Activated CD4-positive, alpha-beta T cell treated with anti-CD3 and anti-CD28 coated beads for 36 hours (primary cell): ENCODE results near the gene CORT. TPM values are rescaled to one million over a fixed set of nuclear protein-coding genes. Genes with fewer than 3 reads are reported as not detected.

Source experiments
- ATAC-seq: fragments of 200-7000 bp; cut with Tn5 transposase; one replicate; pipeline ENCODE4 v1.10.0; 2021; ENCODE audit warnings: mild to moderate bottlenecking, moderate library complexity
- CTCF ChIA-PET: fragments of 350-600 bp; sonication (Branson Sonifier 250); formaldehyde crosslinking; loops from one replicate; lab custom pipeline; 2021; ENCODE audit warnings: antibody characterized with exemption; lab: Charles Lee
- POLR2A ChIA-PET: fragments of 350-600 bp; sonication (Branson Sonifier 250); formaldehyde crosslinking; loops from one replicate; lab custom pipeline; 2021; ENCODE audit warnings: antibody characterized with exemption, inconsistent platforms; lab: Charles Lee
- DNase-seq: peaks from one replicate; pipeline ENCODE4 v3.0.0-alpha.2; 2020
- H3K27ac Mint-ChIP-seq: one replicate; pipeline ENCODE4 v1.8.0; 2021; ENCODE audit warnings: mixed read lengths
- H3K27me3 Mint-ChIP-seq: one replicate; pipeline ENCODE4 v1.8.0; 2021; ENCODE audit warnings: mixed read lengths
- H3K36me3 Mint-ChIP-seq: one replicate; pipeline ENCODE4 v1.8.0; 2021; ENCODE audit warnings: low read depth, mixed read lengths
- H3K4me1 Mint-ChIP-seq: one replicate; pipeline ENCODE4 v1.8.0; 2021; ENCODE audit warnings: mixed read lengths
- H3K4me3 Mint-ChIP-seq: one replicate; pipeline ENCODE4 v1.8.0; 2021; ENCODE audit warnings: mild to moderate bottlenecking, moderate library complexity, mixed read lengths
- H3K9me3 Mint-ChIP-seq: one replicate; pipeline ENCODE4 v1.8.0; 2021; ENCODE audit warnings: low read depth, mixed read lengths
- intact Hi-C, 2 experiments: fragments of 100-400 bp; cut with DNase I in 1 of 2; cut with micrococcal nuclease in 1 of 2; formaldehyde crosslinking; loops; one replicate each; pipeline versions ENCODE4 v1.14.2 to v1.15.1; 2022 to 2024; cut with DNase I, micrococcal nuclease
- total RNA-seq, 2 experiments: library from RNA; stranded (reverse); gene quantifications; one replicate each; pipeline ENCODE4 v1.2.3, GENCODE V29; 2021

The CORT gene
- total RNA-seq, 2 experiments from 2014 or later, result 0.16 TPM; not detected in 1

- H3K27me3 Mint-ChIP-seq, result no peaks in the 10 kb centered on the region
- CTCF ChIA-PET, result interaction anchor here (0.8 kb wide), 1 partner anchor 403 kb away, joined by 3 read pairs; no protein-coding TSS in a partner anchor
- no peaks in the 10 kb centered on the region for H3K36me3 Mint-ChIP-seq
- POLR2A ChIA-PET, result no interaction called here
- peaks cover 40% of the 10 kb centered on the region for H3K4me1 Mint-ChIP-seq
- peak within 1 kb of the TSS; percentile 99 for H3K4me3 Mint-ChIP-seq
- peak within 1 kb of the TSS; percentile 91 for H3K27ac Mint-ChIP-seq
- DNase-seq (peak; percentile 95), ATAC-seq (peak; percentile 87)
- intact Hi-C loops, result loop anchor here (1.0 to 10.0 kb wide), 10 partner anchors 20 to 1330 kb away; partner anchors contain the start of genes CLCN6 (in 1 of the 2), KIF1B (in 1 of the 2), MTHFR (in 1 of the 2) and MTOR (in 1 of the 2)
- no peaks in the 10 kb centered on the region for H3K9me3 Mint-ChIP-seq
Measured at GRCh38 chr1:10474613-10475507, 25.0 kb downstream of the CORT start, which contains the start of gene PEX14. Gene PEX14 (plus strand): TSS chr1:10474950. CDS start chr1:10474967, 17 bp downstream.

- peak; percentile 0 for ATAC-seq
- Mint-ChIP-seq H3K9me3 (no peaks in the 10 kb centered on the region), H3K36me3 (no peaks in the 10 kb centered on the region), H3K4me1 (peaks cover 40% of the 10 kb centered on the region), H3K27me3 (no peaks in the 10 kb centered on the region), H3K27ac (peak overlapping the region; percentile 90), H3K4me3 (peak overlapping the region; percentile 99)
- intact Hi-C loops, result loop anchor here (2.0 to 10.0 kb wide), 4 partner anchors 19 to 1329 kb away; partner anchors contain the start of genes CLCN6 (in 1 of the 2), MTHFR (in 1 of the 2), MTOR (in 1 of the 2) and PGD (in 1 of the 2)
- CTCF ChIA-PET, result interaction anchor here (0.8 kb wide), 1 partner anchor 403 kb away, joined by 3 read pairs; no protein-coding TSS in a partner anchor
- DNase-seq, result no peak
- POLR2A ChIA-PET, result no interaction called here
Measured at GRCh38 chr1:10475510-10475909, 25.7 kb downstream of the CORT start.

- no peak overlapping the region for H3K27ac Mint-ChIP-seq
Measured at GRCh38 chr1:10479296-10479695, 29.5 kb downstream of the CORT start.

GRCh38 chr1:10480614-10481013 is 30.8 kb downstream of the CORT start:
- CTCF ChIA-PET, result no interaction called here
- H3K9me3 Mint-ChIP-seq, result no peaks in the 10 kb centered on the region
- H3K36me3 Mint-ChIP-seq, result peaks cover 3% of the 10 kb centered on the region
- ATAC-seq, result no peak
- DNase-seq, result no peak
- intact Hi-C loops, result no loop called here
- H3K27ac Mint-ChIP-seq, result no peak overlapping the region
- peaks cover 21% of the 10 kb centered on the region for H3K4me1 Mint-ChIP-seq
- H3K27me3 Mint-ChIP-seq, result no peaks in the 10 kb centered on the region
- no peak overlapping the region for H3K4me3 Mint-ChIP-seq
- POLR2A ChIA-PET, result no interaction called here

More at GRCh38 chr1:10479296-10479695, 29.5 kb downstream of the CORT start:
- Mint-ChIP-seq H3K9me3 (no peaks in the 10 kb centered on the region), H3K27me3 (no peaks in the 10 kb centered on the region), H3K4me1 (peaks cover 25% of the 10 kb centered on the region), H3K4me3 (no peak overlapping the region), H3K36me3 (no peaks in the 10 kb centered on the region)
- intact Hi-C loops, result loop anchor here (10.0 kb wide), 2 partner anchors 84 to 1326 kb away; partner anchors contain the start of genes CLCN6 (in 1 of the 2), MTHFR (in 1 of the 2) and PGD (in 1 of the 2)
- POLR2A ChIA-PET, result no interaction called here
- ATAC-seq (no peak), DNase-seq (no peak)
- CTCF ChIA-PET, result interaction anchor here (2.3 kb wide), 1 partner anchor 16 kb away, joined by 17 read pairs; no protein-coding TSS in a partner anchor

DNA sequence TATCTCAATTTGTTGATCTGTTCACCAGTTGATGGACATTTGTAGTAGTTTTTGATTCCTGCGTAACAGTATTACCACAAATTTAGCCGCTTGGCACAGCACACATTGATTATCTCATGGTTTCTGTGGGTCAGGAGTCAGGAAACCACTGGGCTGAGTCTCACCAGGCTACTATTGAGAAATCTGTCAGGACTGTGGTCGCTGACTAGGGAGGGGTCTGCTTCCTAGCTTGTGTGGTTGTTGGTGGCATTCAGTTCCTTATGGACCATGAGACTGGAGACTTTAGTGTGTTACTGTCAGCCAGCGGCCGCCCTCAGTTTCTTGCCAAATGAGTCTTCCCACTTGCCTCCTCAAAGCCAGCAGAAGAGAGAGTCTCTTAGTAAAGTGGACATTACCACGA is 34.7 kb downstream of the CORT start:
- DNase-seq, result no peak
- CTCF ChIA-PET, result interaction anchor here (3.4 kb wide), 1 partner anchor 10 kb away, joined by 26 read pairs; no protein-coding TSS in a partner anchor
- Mint-ChIP-seq H3K36me3 (peaks cover 7% of the 10 kb centered on the region), H3K27ac (no peak overlapping the region), H3K9me3 (no peaks in the 10 kb centered on the region), H3K4me3 (no peak overlapping the region), H3K27me3 (no peaks in the 10 kb centered on the region), H3K4me1 (peaks cover 6% of the 10 kb centered on the region)
- no peak for ATAC-seq
- intact Hi-C loops, result no loop called here
- POLR2A ChIA-PET, result no interaction called here

DNA sequence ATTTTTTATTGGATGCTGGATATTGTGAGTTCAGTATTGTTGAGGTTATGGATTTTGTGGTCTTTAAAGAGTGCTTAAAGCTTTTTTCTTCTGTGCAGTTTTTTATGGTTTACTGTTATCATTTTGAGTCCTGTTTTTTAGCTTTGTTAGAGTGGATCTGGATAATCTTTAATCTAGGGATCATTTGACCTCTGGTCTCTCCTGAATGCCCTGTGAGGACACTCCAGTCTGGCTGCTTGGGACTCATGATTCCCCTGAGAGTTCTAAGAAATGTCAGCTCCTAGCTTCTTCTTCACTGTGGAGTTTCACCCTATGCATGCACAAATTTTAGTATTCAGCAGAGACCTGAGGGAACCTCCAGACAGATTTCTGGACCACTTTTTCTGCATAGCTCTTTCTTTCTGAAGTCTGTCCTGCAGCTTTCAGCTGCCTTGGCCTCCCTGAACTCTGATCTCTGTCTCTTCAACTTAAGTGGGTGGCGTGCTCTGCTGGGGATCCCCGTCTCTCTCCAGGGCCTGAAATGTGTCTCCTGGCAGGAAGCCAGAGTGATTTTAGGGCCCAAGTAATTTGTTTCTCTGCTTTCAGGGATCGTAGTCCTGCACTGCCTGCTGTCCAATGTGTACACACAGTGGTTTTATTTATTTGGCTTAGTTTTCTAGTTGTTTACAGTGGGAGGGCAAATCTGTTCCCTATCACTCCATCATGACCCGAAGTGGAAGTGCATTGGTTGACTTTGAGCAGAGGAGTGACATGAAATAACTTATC is 39.6 kb downstream of the CORT start:
- ChIA-PET POLR2A (no interaction called here), CTCF (interaction anchor here (0.7 to 0.9 kb wide), 3 partner anchors 18 to 61 kb away, joined by 3 to 4 read pairs (median 4); no protein-coding TSS in a partner anchor)
- intact Hi-C loops, result no loop called here
- DNase-seq, result peak; percentile 34
- Mint-ChIP-seq H3K4me1 (peaks cover 14% of the 10 kb centered on the region), H3K36me3 (peaks cover 12% of the 10 kb centered on the region), H3K4me3 (no peak overlapping the region), H3K9me3 (no peaks in the 10 kb centered on the region), H3K27ac (no peak overlapping the region), H3K27me3 (no peaks in the 10 kb centered on the region)
- peak; percentile 55 for ATAC-seq

GRCh38 chr1:10490286-10490970 is 40.6 kb downstream of the CORT start:
- CTCF ChIA-PET, result interaction anchor here (0.9 kb wide), 1 partner anchor 62 kb away, joined by 4 read pairs; no protein-coding TSS in a partner anchor
- H3K27ac Mint-ChIP-seq, result no peak overlapping the region

GRCh38 chr1:10494418-10494753 is 44.6 kb downstream of the CORT start:
- ATAC-seq, result no peak
- ChIA-PET CTCF (interaction anchor here (0.6 to 6.5 kb wide), 28 partner anchors 9 to 815 kb away, joined by 3 to 133 read pairs (median 4); partner anchors contain the start of genes CENPS, DFFA and PGD), POLR2A (interaction anchor here (0.7 kb wide), 1 partner anchor 239 kb away, joined by 3 read pairs; no protein-coding TSS in a partner anchor)
- DNase-seq, result no peak
- Mint-ChIP-seq H3K4me3 (no peak overlapping the region), H3K4me1 (peaks cover 52% of the 10 kb centered on the region), H3K9me3 (no peaks in the 10 kb centered on the region), H3K27me3 (no peaks in the 10 kb centered on the region), H3K27ac (no peak overlapping the region), H3K36me3 (peaks cover 11% of the 10 kb centered on the region)
- intact Hi-C loops, result loop anchor here (1.0 to 2.0 kb wide), 2 partner anchors 20 to 64 kb away; partner anchors contain the start of genes CENPS (in 2 of the 2) and PEX14 (in 1 of the 2)

More at GRCh38 chr1:10490286-10490970, 40.6 kb downstream of the CORT start:
- ATAC-seq (no peak), DNase-seq (no peak)
- H3K36me3 Mint-ChIP-seq, result peaks cover 11% of the 10 kb centered on the region
- H3K27me3 Mint-ChIP-seq, result no peaks in the 10 kb centered on the region
- no peak overlapping the region for H3K4me3 Mint-ChIP-seq
- POLR2A ChIA-PET, result no interaction called here
- H3K9me3 Mint-ChIP-seq, result no peaks in the 10 kb centered on the region
- intact Hi-C loops, result no loop called here
- peaks cover 23% of the 10 kb centered on the region for H3K4me1 Mint-ChIP-seq

- H3K9me3 Mint-ChIP-seq, result no peaks in the 10 kb centered on the region
- ATAC-seq, result peak; percentile 87
- peak overlapping the region; percentile 72 for H3K4me3 Mint-ChIP-seq
- ChIA-PET CTCF (interaction anchor here (0.6 to 6.5 kb wide), 44 partner anchors 8 to 1191 kb away, joined by 3 to 133 read pairs (median 4); partner anchors contain the start of genes CENPS, DFFA and PGD), POLR2A (interaction anchor here (0.7 to 1.2 kb wide), 3 partner anchors 13 to 238 kb away, joined by 3 to 7 read pairs (median 4); no protein-coding TSS in a partner anchor)
- intact Hi-C loops, result loop anchor here (1.0 to 5.0 kb wide), 11 partner anchors 16 to 585 kb away; partner anchors contain the start of genes CENPS (in 2 of the 2), PEX14 (in 2 of the 2), CTNNBIP1 (in 1 of the 2) and TARDBP (in 1 of the 2)
- H3K27me3 Mint-ChIP-seq, result no peaks in the 10 kb centered on the region
- H3K27ac Mint-ChIP-seq, result peak overlapping the region; percentile 91
- peaks cover 9% of the 10 kb centered on the region for H3K36me3 Mint-ChIP-seq
- peaks cover 49% of the 10 kb centered on the region for H3K4me1 Mint-ChIP-seq
- DNase-seq, result peak; percentile 90
Measured at GRCh38 chr1:10494754-10495474, 45.1 kb downstream of the CORT start.
